Activated CD8-positive, alpha-beta memory T cell treated with anti-CD3 and anti-CD28 coated beads for 36 hours (primary cell): ENCODE results near the gene CDCA7L. TPM values are rescaled to one million over a fixed set of nuclear protein-coding genes. Genes with fewer than 3 reads are reported as not detected.
"Not testable (repeated sequence)": the region's sequence is repeated elsewhere in the genome, so short reads cannot be mapped to it uniquely, and the experiment has no call there.

Experiments used
- CTCF ChIA-PET: fragments of 350-600 bp; sonication (Branson Sonifier 250); formaldehyde crosslinking; loops from one replicate; lab custom pipeline; 2021; ENCODE audit warnings: antibody characterized with exemption; lab: Charles Lee
- POLR2A ChIA-PET: fragments of 350-600 bp; sonication (Branson Sonifier 250); formaldehyde crosslinking; loops from one replicate; lab custom pipeline; 2021; ENCODE audit warnings: antibody characterized with exemption; lab: Charles Lee
- total RNA-seq, 2 experiments: library from RNA; stranded (reverse); gene quantifications; one replicate each; pipeline ENCODE4 v1.2.3, GENCODE V29; 2021

Gene CDCA7L
- total RNA-seq, 2 experiments from 2014 or later, result 92.7 to 96.5 TPM

GRCh38 chr7:21947946-21948345, 2.2 kb upstream of the CDCA7L start:
- CTCF ChIA-PET, result interaction anchor here (0.7 kb wide), 1 partner anchor 54 kb away, joined by 3 read pairs; no protein-coding TSS in a partner anchor
- POLR2A ChIA-PET, result no interaction called here

GRCh38 chr7:21947056-21947455, 1.4 kb upstream of the CDCA7L start:
- CTCF ChIA-PET, result no interaction called here
- POLR2A ChIA-PET, result no interaction called here

- CTCF ChIA-PET, result interaction anchor here (1.2 kb wide), 1 partner anchor 137 kb away, joined by 3 read pairs; no protein-coding TSS in a partner anchor
- POLR2A ChIA-PET, result interaction anchor here (1.6 kb wide), 1 partner anchor 22 kb away, joined by 6 read pairs; no protein-coding TSS in a partner anchor
These were observed 567 bp upstream of the CDCA7L start for GRCh38 chr7:21946222-21946709.

GRCh38 chr7:21944616-21945453, 864 bp downstream of the CDCA7L start:
- POLR2A ChIA-PET, result interaction anchor here (1.0 to 1.6 kb wide), 2 partner anchors 23 to 517 kb away, joined by 5 to 6 read pairs; partner anchors contain the start of gene SP4
- CTCF ChIA-PET, result interaction anchor here (0.6 to 1.3 kb wide), 3 partner anchors 9 to 138 kb away, joined by 3 read pairs; no protein-coding TSS in a partner anchor

- CTCF ChIA-PET, result no interaction called here
- POLR2A ChIA-PET, result no interaction called here
These were observed 2.3 kb downstream of the CDCA7L start for GRCh38 chr7:21943436-21943835.

- ChIA-PET POLR2A (no interaction called here), CTCF (no interaction called here)
These were observed 2.7 kb downstream of the CDCA7L start for GRCh38 chr7:21942955-21943354.

- CTCF ChIA-PET, result interaction anchor here (0.6 kb wide), 1 partner anchor 62 kb away, joined by 3 read pairs; no protein-coding TSS in a partner anchor
- POLR2A ChIA-PET, result no interaction called here
These were observed 4.0 kb downstream of the CDCA7L start for GRCh38 chr7:21941611-21942141.

GRCh38 chr7:21939858-21940372, 5.8 kb downstream of the CDCA7L start:
- POLR2A ChIA-PET, result interaction anchor here (0.5 to 0.7 kb wide), 4 partner anchors 14 to 706 kb away, joined by 3 to 4 read pairs (median 3); no protein-coding TSS in a partner anchor
- CTCF ChIA-PET, result no interaction called here

- CTCF ChIA-PET, result no interaction called here
- POLR2A ChIA-PET, result interaction anchor here (0.5 to 0.7 kb wide), 4 partner anchors 15 to 706 kb away, joined by 3 to 4 read pairs (median 3); no protein-coding TSS in a partner anchor
These were observed 6.4 kb downstream of the CDCA7L start for GRCh38 chr7:21939136-21939857.

- ChIA-PET POLR2A (no interaction called here), CTCF (no interaction called here)
These were observed 7.2 kb downstream of the CDCA7L start for GRCh38 chr7:21938463-21938862.

GRCh38 chr7:21934808-21935207, 10.9 kb downstream of the CDCA7L start:
- CTCF ChIA-PET, result no interaction called here
- POLR2A ChIA-PET, result no interaction called here

- CTCF ChIA-PET, POLR2A ChIA-PET: not testable (repeated sequence)
These were observed 12.4 kb downstream of the CDCA7L start for GRCh38 chr7:21933293-21933692.

GRCh38 chr7:21927693-21928092, 18.0 kb downstream of the CDCA7L start:
- CTCF ChIA-PET, result no interaction called here
- POLR2A ChIA-PET, result no interaction called here

- ChIA-PET POLR2A (no interaction called here), CTCF (no interaction called here)
These were observed 19.3 kb downstream of the CDCA7L start for GRCh38 chr7:21926448-21926847.

GRCh38 chr7:21923658-21924057, 22.0 kb downstream of the CDCA7L start:
- ChIA-PET POLR2A (no interaction called here), CTCF (no interaction called here)

GRCh38 chr7:21922605-21923004, 23.1 kb downstream of the CDCA7L start:
- POLR2A ChIA-PET, result no interaction called here
- CTCF ChIA-PET, result no interaction called here

GRCh38 chr7:21920936-21921335, 24.8 kb downstream of the CDCA7L start:
- POLR2A ChIA-PET, result no interaction called here
- CTCF ChIA-PET, result interaction anchor here (0.8 kb wide), 1 partner anchor 8 kb away, joined by 3 read pairs; no protein-coding TSS in a partner anchor

GRCh38 chr7:21918216-21918615, 27.5 kb downstream of the CDCA7L start:
- ChIA-PET CTCF (no interaction called here), POLR2A (no interaction called here)

GRCh38 chr7:21916629-21917028, 29.1 kb downstream of the CDCA7L start:
- CTCF ChIA-PET, result no interaction called here
- POLR2A ChIA-PET, result no interaction called here
